ENCODE results near the gene RET. TPM values are rescaled to one million over a fixed set of nuclear protein-coding genes. Genes with fewer than 3 reads are reported as not detected.

RET gene
- total RNA-seq, 1 experiment from 2014 or later = 81.1 TPM

GRCh38 chr10:43151371-43151770, 74.5 kb downstream of the RET start:
- no TSS peak for BruUV-seq (replicated peaks)
- no peak for DNase-seq (ENCODE audit: low read depth, low spot score)
- CTCF ChIA-PET = no interaction called here
- no peaks in the 10 kb centered on the region for H3K36me3 ChIP-seq (ENCODE audit: control insufficient read depth, insufficient read depth, low read length)
- POLR2A ChIA-PET = no interaction called here
- H3K27ac ChIP-seq (ENCODE audit: low read length) = no peak overlapping the region
- TF ChIP-seq SIN3A (IDR thresholded peaks at IDR 0.05; ENCODE audit: borderline replicate concordance, insufficient read depth, low read depth, low read length) (no peak), POLR2AphosphoS5 (IDR thresholded peaks at IDR 0.05; ENCODE audit: low read depth, low read length) (no peak), TCF7L2 (IDR thresholded peaks at IDR 0.05; ENCODE audit: low read depth, low read length) (no peak), CTCF (IDR thresholded peaks at IDR 0.05) (no peak), REST (IDR thresholded peaks at IDR 0.05; ENCODE audit: insufficient read depth in 1 of 2, low read depth in 2 of 2, low read length in 1 of 2) (no peak)
- peaks cover 5% of the 10 kb centered on the region; the same call in 1 of the 2 replicates for H3K9me3 ChIP-seq (ENCODE audit: control insufficient read depth, insufficient read depth, low read depth, low read length)
- no peaks in the 10 kb centered on the region for H3K27me3 ChIP-seq (ENCODE audit: control insufficient read depth, insufficient read depth, low read length)
- in situ Hi-C loops (cut with HindIII; ENCODE audit: low pct_unique_long_range_greater_than_20kb, low sequenced_read_pairs) (no loop called here), intact Hi-C loops (cut with micrococcal nuclease; ENCODE audit: unreplicated experiment) (no loop called here)
- no peak for ATAC-seq
- H3K4me1 ChIP-seq (ENCODE audit: control insufficient read depth, insufficient read depth, low read length) = peaks cover 4% of the 10 kb centered on the region
- H3K4me3 ChIP-seq (ENCODE audit: low read depth in 2 of 2, low read length in 2 of 2) = no peak overlapping the region

- POLR2A ChIA-PET = no interaction called here
- H3K27ac ChIP-seq (ENCODE audit: low read length) = no peak overlapping the region
- intact Hi-C loops (cut with micrococcal nuclease; ENCODE audit: unreplicated experiment) (no loop called here), in situ Hi-C loops (cut with HindIII; ENCODE audit: low pct_unique_long_range_greater_than_20kb, low sequenced_read_pairs) (no loop called here)
- no peaks in the 10 kb centered on the region for H3K27me3 ChIP-seq (ENCODE audit: control insufficient read depth, insufficient read depth, low read length)
- no peak for DNase-seq (ENCODE audit: low read depth, low spot score)
- no peaks in the 10 kb centered on the region for H3K9me3 ChIP-seq (ENCODE audit: control insufficient read depth, insufficient read depth, low read depth, low read length)
- CTCF ChIA-PET = no interaction called here
- H3K36me3 ChIP-seq (ENCODE audit: control insufficient read depth, insufficient read depth, low read length) = no peaks in the 10 kb centered on the region
- H3K4me1 ChIP-seq (ENCODE audit: control insufficient read depth, insufficient read depth, low read length) = peaks cover 7% of the 10 kb centered on the region
- TF ChIP-seq POLR2AphosphoS5 (IDR thresholded peaks at IDR 0.05; ENCODE audit: low read depth, low read length) (no peak), CTCF (IDR thresholded peaks at IDR 0.05) (no peak), TCF7L2 (IDR thresholded peaks at IDR 0.05; ENCODE audit: low read depth, low read length) (no peak), REST (IDR thresholded peaks at IDR 0.05; ENCODE audit: insufficient read depth in 1 of 2, low read depth in 2 of 2, low read length in 1 of 2) (no peak), SIN3A (IDR thresholded peaks at IDR 0.05; ENCODE audit: borderline replicate concordance, insufficient read depth, low read depth, low read length) (no peak)
- ATAC-seq = no peak
- no peak overlapping the region for H3K4me3 ChIP-seq (ENCODE audit: low read depth in 2 of 2, low read length in 2 of 2)
- no TSS peak for BruUV-seq (replicated peaks)
Observed at GRCh38 chr10:43153901-43154300, 77.0 kb downstream of the RET start.

Measured in Panc1 (cell line).